AG04450 (cell line): ENCODE results near the gene RSU1. TPM values are rescaled to one million over a fixed set of nuclear protein-coding genes. Genes with fewer than 3 reads are reported as not detected.

ENCODE experiments used
- CTCF ChIA-PET: fragments of 300-600, 350-600 bp; formaldehyde crosslinking; extraction: SDS; loops from one replicate; lab custom pipeline; 2022; ENCODE audit warnings: antibody characterized with exemption, inconsistent platforms; lab: Charles Lee
- POLR2A ChIA-PET: fragments of 350-600 bp; formaldehyde crosslinking; extraction: SDS; loops from one replicate; lab custom pipeline; 2021; ENCODE audit warnings: antibody characterized with exemption, inconsistent platforms; lab: Yijun Ruan, JAX
- DNase-seq: peaks from one replicate; pipeline ENCODE4 v3.0.0-alpha.2; 2011; ENCODE audit warnings: low read depth, low spot score
- H3K27ac ChIP-seq: one replicate; pipeline ENCODE4 v1.5.1; 2012; ENCODE audit warnings: low read depth, low read length, control low read depth
- H3K27me3 ChIP-seq: one replicate; pipeline ENCODE4 v1.6.0; 2012; ENCODE audit warnings: low read length; ENCODE audit not compliant: control insufficient read depth, insufficient read depth
- H3K4me3 ChIP-seq: 2 replicates; pipeline ENCODE4 v1.5.1; 2011; ENCODE audit warnings: mild to moderate bottlenecking, low read depth, low read length, control low read depth
- H3K9me3 ChIP-seq: 2 replicates; pipeline ENCODE4 v1.5.1; 2012; ENCODE audit warnings: low read length; ENCODE audit not compliant: control insufficient read depth, insufficient read depth
- CTCF ChIP-seq: IDR thresholded peaks from 2 replicates; pipeline ENCODE4 v1.5.1; 2011; ENCODE audit warnings: low read depth, low read length, control low read depth, inconsistent platforms
- polyA plus RNA-seq: library from polyadenylated mRNA; depleted of rRNA; stranded (reverse); fragments of >200 nt; gene quantifications from 2 replicates; pipeline ENCODE4 v1.2.3, GENCODE V29; 2011

The RSU1 gene
- polyA plus RNA-seq, 1 experiment, result 229 TPM

- DNase-seq, result no peak
- Histone ChIP-seq H3K27ac (no peak overlapping the region), H3K9me3 (no peaks in the 10 kb centered on the region; the same call in 1 of the 2 replicates), H3K27me3 (no peaks in the 10 kb centered on the region), H3K4me3 (no peak overlapping the region)
- POLR2A ChIA-PET, result interaction anchor here (0.6 kb wide), 1 partner anchor 15 kb away, joined by 3 read pairs; no protein-coding TSS in a partner anchor
- TF ChIP-seq CTCF, result no peak
- CTCF ChIA-PET, result interaction anchor here (0.6 to 1.5 kb wide), 2 partner anchors 595 to 1237 kb away, joined by 3 to 4 read pairs; no protein-coding TSS in a partner anchor
Measured at GRCh38 chr10:16814012-16814411, 3.2 kb downstream of the RSU1 start.

- CTCF ChIA-PET, result interaction anchor here (0.6 to 1.5 kb wide), 4 partner anchors 369 to 933 kb away, joined by 3 to 4 read pairs (median 4); no protein-coding TSS in a partner anchor
Measured at GRCh38 chr10:16812676-16813075, 4.5 kb downstream of the RSU1 start.

GRCh38 chr10:16811765-16812164 is 5.5 kb downstream of the RSU1 start:
- H3K27ac ChIP-seq, result no peak overlapping the region
- no peaks in the 10 kb centered on the region for H3K9me3 ChIP-seq
- ChIA-PET CTCF (interaction anchor here (0.8 kb wide), 1 partner anchor 909 kb away, joined by 4 read pairs; no protein-coding TSS in a partner anchor), POLR2A (no interaction called here)
- TF ChIP-seq CTCF, result no peak
- no peak for DNase-seq
- H3K27me3 ChIP-seq, result no peaks in the 10 kb centered on the region
- H3K4me3 ChIP-seq, result no peak overlapping the region

More at GRCh38 chr10:16812676-16813075, 4.5 kb downstream of the RSU1 start:
- TF ChIP-seq CTCF, result no peak
- POLR2A ChIA-PET, result no interaction called here
- no peak overlapping the region for H3K4me3 ChIP-seq
- no peaks in the 10 kb centered on the region for H3K27me3 ChIP-seq
- DNase-seq, result no peak
- no peak overlapping the region for H3K27ac ChIP-seq
- H3K9me3 ChIP-seq, result no peaks in the 10 kb centered on the region; the same call in 1 of the 2 replicates

GRCh38 chr10:16811292-16811691 is 5.9 kb downstream of the RSU1 start:
- TF ChIP-seq CTCF, result no peak
- Histone ChIP-seq H3K4me3 (no peak overlapping the region), H3K27me3 (no peaks in the 10 kb centered on the region), H3K27ac (no peak overlapping the region), H3K9me3 (no peaks in the 10 kb centered on the region)
- ChIA-PET POLR2A (no interaction called here), CTCF (interaction anchor here (0.8 kb wide), 1 partner anchor 909 kb away, joined by 4 read pairs; no protein-coding TSS in a partner anchor)
- no peak for DNase-seq

GRCh38 chr10:16809074-16809718 is 8.0 kb downstream of the RSU1 start:
- POLR2A ChIA-PET, result no interaction called here
- CTCF ChIA-PET, result interaction anchor here (0.6 to 1.0 kb wide), 6 partner anchors 8 to 1395 kb away, joined by 3 to 5 read pairs (median 3); partner anchors contain the start of gene RSU1
- H3K27me3 ChIP-seq, result no peaks in the 10 kb centered on the region
- TF ChIP-seq CTCF, result peak; percentile 55
- no peak for DNase-seq
- H3K27ac ChIP-seq, result no peak overlapping the region
- H3K9me3 ChIP-seq, result no peaks in the 10 kb centered on the region
- no peak overlapping the region for H3K4me3 ChIP-seq
